Pancreas (tissue), 10 donors: Measurements from ENCODE around the gene THNSL1. TPM values are rescaled to one million over a fixed set of nuclear protein-coding genes. Genes with fewer than 3 reads are reported as not detected.

Experiments
- ATAC-seq, 4 donors: fragments of 200-7000 bp; cut with Tn5 transposase; one replicate each; pipeline versions ENCODE4 v1.8.0 to v1.9.1; 2020; ENCODE audit warnings: mild to moderate bottlenecking in 4 of 4, moderate library complexity in 4 of 4
- DNase-seq, 6 donors: peaks; one replicate each; pipeline ENCODE4 v3.0.0-alpha.2; 2020
- FAIRE-seq: peaks from 2 replicates; lab custom pipeline; 2012; peaks lifted over from hg19 to GRCh38; lab: Jason Lieb, UNC
- H3K27ac ChIP-seq, 4 donors: fragments of 200-600 bp; sonication (generic); 1 replicate in 3 of 4; 2 replicates in 1 of 4; pipeline versions ENCODE4 v1.5.0 to v1.8.0; 2020
- H3K27me3 ChIP-seq, 4 donors: fragments of 200-600 bp; one replicate each; pipeline ENCODE4 v1.8.0; 2021
- H3K36me3 ChIP-seq, 3 donors: fragments of 200-600 bp; sonication (generic) in 1 of 3; one replicate each; pipeline versions ENCODE4 v1.5.0 to v1.8.0; 2020 to 2021
- H3K4me1 ChIP-seq, 3 donors: fragments of 200-600 bp; one replicate each; pipeline ENCODE4 v1.8.0; 2021
- H3K4me3 ChIP-seq, 4 donors: fragments of 200-600 bp; sonication (generic) in 2 of 4; one replicate each; pipeline versions ENCODE4 v1.5.0 to v1.8.0; 2020 to 2021
- H3K9me3 ChIP-seq, 4 donors: fragments of 200-600 bp; one replicate each; pipeline ENCODE4 v1.8.0; 2021
- WGBS, 2 donors: extraction: QIAGEN DNeasy Blood & Tissue Kit; methylation state at CpG; one replicate each; pipeline ENCODE4 v1.1.7; 2013; 5-methylcytosine and 5-hydroxymethylcytosine counted together
- intact Hi-C, 3 donors: fragments of 100-400 bp; cut with DNase I; formaldehyde crosslinking; loops; one replicate each; pipeline versions ENCODE4 v1.11.1 to v1.14.2; 2022
- polyA plus RNA-seq, 2 donors: library from polyadenylated mRNA; stranded (reverse); fragments of 200-250 nt; gene quantifications; one replicate each; pipeline ENCODE4 v1.2.3, GENCODE V29; 2013
- total RNA-seq, 6 donors: library from RNA; stranded (reverse); fragmentation: NEBNext Ultra II Directional in 4 of 6; extraction: Animal tissue kit (Norgen Biotek cat#: 25700) in 4 of 6; gene quantifications; one replicate each; pipeline versions ENCODE4 v1.2.1 to v1.2.4, GENCODE V29; 2021 to 2023
- TF ChIP-seq, protein P1 (sequence below), 4 donors: fragments of 200-600 bp; sonication (generic) in 3 of 4; IDR thresholded peaks; one replicate each; pipeline versions ENCODE4 v1.5.0 to v1.8.0; 2021; ENCODE audit warnings: antibody characterized with exemption in 4 of 4
- donor health status: healthy with polysubstance abuse.
- donor health status: DM: no; HTN: no; CAD: no; lungs with moderate emphysema.
- donor health status: DM: no; HTN: no; CAD: no.
- donor health status: control.
- donor health status: control.
- donor health status: Bipolar disorder and iron deficiency.
- donor health status: DM: yes; HTN: yes; CAD: no.
- donor health status: DM: no; HTN: no; CAD: no.
- donor health status: DM: no; HTN: no; CAD: no.
- donor health status: DM: yes; HTN: yes; CAD: no.

THNSL1 gene
- total and polyA plus RNA-seq, 8 donors: 1.6 to 4.1 (median 2.9) TPM

DNA sequence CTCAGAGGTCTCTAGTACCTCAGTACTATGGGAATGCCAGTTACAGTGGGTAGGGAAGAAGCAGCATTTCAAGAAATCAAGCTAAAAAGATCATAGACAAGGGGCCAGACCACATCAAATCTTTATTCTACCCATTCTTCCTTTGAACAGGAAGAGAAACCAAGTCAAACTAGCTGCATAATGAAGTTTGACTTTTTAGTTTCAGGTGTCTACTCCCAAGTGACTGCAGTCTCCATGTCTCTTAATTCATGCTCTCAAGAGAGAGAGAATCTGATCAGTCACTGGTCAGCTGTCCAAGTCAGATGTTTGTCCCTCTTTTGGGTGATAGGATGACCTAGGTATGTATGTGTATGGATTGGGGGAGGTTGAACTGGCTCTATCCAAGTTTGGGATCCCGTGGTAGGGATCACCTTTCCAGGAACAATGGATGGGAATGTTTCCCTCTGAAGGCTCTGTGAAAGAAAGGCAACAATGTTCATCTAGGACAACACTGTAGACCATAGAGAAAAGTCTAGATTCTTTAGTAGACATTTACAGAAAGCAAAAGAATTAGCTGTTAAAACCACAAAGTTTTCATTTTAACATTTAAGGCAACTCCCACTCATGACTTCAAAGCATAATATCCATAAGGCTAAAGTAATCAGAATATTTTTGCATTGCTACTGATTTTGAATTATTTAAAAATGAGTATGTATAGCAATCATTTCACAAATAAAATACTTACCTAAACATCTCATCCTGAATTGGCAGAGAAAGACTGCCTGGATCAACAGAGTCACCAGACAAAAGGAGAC lies 33.9 kb upstream of the THNSL1 start:
- intact Hi-C loops: loop anchor here in 1 of 3 donors (10.0 kb wide), 1 partner anchor 338 kb away; no protein-coding TSS in a partner anchor
- FAIRE-seq: no peak

DNA sequence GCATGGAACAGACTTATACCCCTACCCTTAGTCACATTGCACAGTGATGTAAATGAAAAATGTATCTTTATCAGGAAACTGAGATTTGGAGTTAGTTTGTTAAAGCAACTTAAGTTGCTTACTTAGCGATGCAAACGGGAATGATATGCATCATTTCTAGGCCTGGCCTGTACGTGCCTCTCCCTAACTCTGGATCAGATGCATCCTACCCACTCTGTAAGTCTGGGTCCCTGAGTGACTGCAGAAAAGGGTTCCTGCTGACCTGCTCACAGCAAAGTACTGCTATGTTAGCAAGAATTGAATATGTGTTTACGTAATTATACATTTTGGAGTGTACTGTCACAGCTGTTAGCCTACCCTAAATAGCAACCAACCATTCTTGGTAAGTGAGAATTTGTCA lies 33.3 kb upstream of the THNSL1 start:
- no peaks in the 10 kb centered on the region for H3K4me1 ChIP-seq
- H3K9me3 ChIP-seq: no peaks in the 10 kb centered on the region
- intact Hi-C loops: loop anchor here in 1 of 3 donors (10.0 kb wide), 1 partner anchor 338 kb away; no protein-coding TSS in a partner anchor
- TF ChIP-seq, protein P1, sequence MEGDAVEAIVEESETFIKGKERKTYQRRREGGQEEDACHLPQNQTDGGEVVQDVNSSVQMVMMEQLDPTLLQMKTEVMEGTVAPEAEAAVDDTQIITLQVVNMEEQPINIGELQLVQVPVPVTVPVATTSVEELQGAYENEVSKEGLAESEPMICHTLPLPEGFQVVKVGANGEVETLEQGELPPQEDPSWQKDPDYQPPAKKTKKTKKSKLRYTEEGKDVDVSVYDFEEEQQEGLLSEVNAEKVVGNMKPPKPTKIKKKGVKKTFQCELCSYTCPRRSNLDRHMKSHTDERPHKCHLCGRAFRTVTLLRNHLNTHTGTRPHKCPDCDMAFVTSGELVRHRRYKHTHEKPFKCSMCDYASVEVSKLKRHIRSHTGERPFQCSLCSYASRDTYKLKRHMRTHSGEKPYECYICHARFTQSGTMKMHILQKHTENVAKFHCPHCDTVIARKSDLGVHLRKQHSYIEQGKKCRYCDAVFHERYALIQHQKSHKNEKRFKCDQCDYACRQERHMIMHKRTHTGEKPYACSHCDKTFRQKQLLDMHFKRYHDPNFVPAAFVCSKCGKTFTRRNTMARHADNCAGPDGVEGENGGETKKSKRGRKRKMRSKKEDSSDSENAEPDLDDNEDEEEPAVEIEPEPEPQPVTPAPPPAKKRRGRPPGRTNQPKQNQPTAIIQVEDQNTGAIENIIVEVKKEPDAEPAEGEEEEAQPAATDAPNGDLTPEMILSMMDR (IDR thresholded peaks at IDR 0.05): no peak
- H3K27me3 ChIP-seq: no peaks in the 10 kb centered on the region
- DNase-seq: no peak
- 94 to 95% methylated on average over 4 of the region's 4 CpGs for WGBS, 2 donors
- H3K4me3 ChIP-seq: no peak overlapping the region
- H3K27ac ChIP-seq: no peak overlapping the region
- H3K36me3 ChIP-seq: no peaks in the 10 kb centered on the region
- FAIRE-seq: no peak
- no peak for ATAC-seq

More for the DNA sequence above, 33.9 kb upstream of the THNSL1 start:
- no peak for ATAC-seq
- Histone ChIP-seq H3K27ac (no peak overlapping the region), H3K9me3 (no peaks in the 10 kb centered on the region), H3K27me3 (no peaks in the 10 kb centered on the region), H3K36me3 (no peaks in the 10 kb centered on the region), H3K4me1 (no peaks in the 10 kb centered on the region), H3K4me3 (no peak overlapping the region)
- TF ChIP-seq, protein P1 (IDR thresholded peaks at IDR 0.05): no peak
- WGBS, 2 donors: 83 to 84% methylated on average over 1 of the region's 1 CpG
- no peak for DNase-seq

DNA sequence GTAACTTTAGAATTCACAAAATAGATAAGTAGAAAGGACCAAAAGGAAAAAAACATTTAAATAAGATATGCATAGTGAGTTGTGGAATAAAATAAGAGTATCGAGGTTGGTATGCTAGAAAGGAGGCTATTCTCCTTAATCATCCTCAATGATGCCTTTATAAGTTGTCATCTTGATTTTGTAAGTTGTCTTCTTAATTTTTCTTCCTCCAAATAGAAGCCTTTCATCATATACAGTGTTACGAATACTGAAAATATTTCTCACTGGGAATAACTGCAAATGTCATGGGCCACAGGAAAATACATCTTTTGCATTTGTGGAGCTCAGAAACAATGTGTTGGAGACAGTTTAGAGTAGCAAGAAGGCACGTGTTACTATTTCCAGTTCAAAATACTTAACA lies 32.5 kb upstream of the THNSL1 start:
- 75 to 87% methylated on average over 3 of the region's 3 CpGs for WGBS, 2 donors
- intact Hi-C loops: loop anchor here in 1 of 3 donors (10.0 kb wide), 1 partner anchor 339 kb away; no protein-coding TSS in a partner anchor
- ATAC-seq (no peak), DNase-seq (no peak), FAIRE-seq (no peak)
- Histone ChIP-seq H3K9me3 (no peaks in the 10 kb centered on the region), H3K27me3 (no peaks in the 10 kb centered on the region), H3K4me3 (no peak overlapping the region), H3K36me3 (no peaks in the 10 kb centered on the region), H3K27ac (no peak overlapping the region), H3K4me1 (no peaks in the 10 kb centered on the region)
- TF ChIP-seq, protein P1 (IDR thresholded peaks at IDR 0.05): no peak

DNA sequence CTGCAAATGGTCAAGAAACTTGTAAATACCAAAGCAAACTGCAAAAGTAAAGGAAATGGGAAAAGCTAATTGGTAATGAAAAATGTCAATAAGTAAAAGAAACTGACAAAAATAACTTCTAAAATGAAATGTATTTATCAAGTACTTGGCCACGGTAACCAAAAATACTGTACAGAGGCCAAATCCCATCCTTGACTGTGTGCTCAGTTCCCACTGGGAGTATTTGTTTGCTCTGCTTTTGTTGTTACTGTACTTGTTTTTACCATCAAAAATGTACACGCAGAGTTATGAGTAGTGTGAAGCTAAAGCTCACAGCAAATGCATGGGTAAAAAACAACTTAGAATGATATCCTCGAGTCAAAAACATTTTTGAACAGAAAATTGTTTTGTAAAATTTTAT lies 31.5 kb upstream of the THNSL1 start:
- no peak for ATAC-seq

More for the DNA sequence above, 31.5 kb upstream of the THNSL1 start:
- H3K9me3 ChIP-seq: no peaks in the 10 kb centered on the region
- H3K27ac ChIP-seq: no peak overlapping the region
- H3K4me3 ChIP-seq: no peak overlapping the region
- no peaks in the 10 kb centered on the region for H3K36me3 ChIP-seq
- TF ChIP-seq, protein P1 (IDR thresholded peaks at IDR 0.05): no peak
- WGBS, 2 donors: 45 to 50% methylated on average over 3 of the region's 3 CpGs
- H3K27me3 ChIP-seq: no peaks in the 10 kb centered on the region
- H3K4me1 ChIP-seq: peaks cover 5 to 7% (median 6%) of the 10 kb centered on the region in 3 donors
- no peak for FAIRE-seq
- no peak for DNase-seq
- intact Hi-C loops: loop anchor here in 1 of 3 donors (10.0 kb wide), 1 partner anchor 340 kb away; no protein-coding TSS in a partner anchor
